Measurements from ENCODE around the gene FGF19.

The FGF19 gene

GRCh38 chr11:69718912-69719311 is 15.1 kb upstream of the FGF19 start:
- 86% methylated on average over 8 of the region's 8 CpGs for WGBS (ENCODE audit: insufficient coverage)
- no peak overlapping the region for H3K4me3 ChIP-seq (ENCODE audit: control insufficient read depth in 1 of 7, extremely low read depth in 1 of 7, insufficient read depth in 4 of 7, low read depth in 2 of 7, low read length in 6 of 7)
- H3K9me3 ChIP-seq (ENCODE audit: control extremely low read depth in 1 of 5, control insufficient read depth in 4 of 5, insufficient read depth in 2 of 5, low read depth in 1 of 5, low read length in 4 of 5), result no peaks in the 10 kb centered on the region
- ChIA-PET CTCF (interaction anchor here (0.6 to 1.7 kb wide), 3 partner anchors 51 to 196 kb away, joined by 3 to 4 read pairs (median 3); no protein-coding TSS in a partner anchor), POLR2A (no interaction called here)
- no peaks in the 10 kb centered on the region for H3K4me1 ChIP-seq (ENCODE audit: control extremely low read depth in 1 of 4, control insufficient read depth in 4 of 4, insufficient read depth in 4 of 4, low read length in 3 of 4)
- H3K36me3 ChIP-seq (ENCODE audit: control insufficient read depth in 4 of 4, insufficient read depth in 4 of 4, low read length in 3 of 4), result no peaks in the 10 kb centered on the region
- H3K27ac ChIP-seq (ENCODE audit: insufficient read depth in 1 of 2, low read depth in 1 of 2, low read length in 2 of 2, poor library complexity in 1 of 2, severe bottlenecking in 2 of 2), result no peak overlapping the region
- no peak for DNase-seq
- peaks cover 0 to 84% (median 34%) of the 10 kb centered on the region in 5 experiments for H3K27me3 ChIP-seq (replicated peaks in 2 of 5; ENCODE audit: control insufficient read depth in 4 of 5, insufficient read depth in 5 of 5, low read length in 4 of 5)

DNA sequence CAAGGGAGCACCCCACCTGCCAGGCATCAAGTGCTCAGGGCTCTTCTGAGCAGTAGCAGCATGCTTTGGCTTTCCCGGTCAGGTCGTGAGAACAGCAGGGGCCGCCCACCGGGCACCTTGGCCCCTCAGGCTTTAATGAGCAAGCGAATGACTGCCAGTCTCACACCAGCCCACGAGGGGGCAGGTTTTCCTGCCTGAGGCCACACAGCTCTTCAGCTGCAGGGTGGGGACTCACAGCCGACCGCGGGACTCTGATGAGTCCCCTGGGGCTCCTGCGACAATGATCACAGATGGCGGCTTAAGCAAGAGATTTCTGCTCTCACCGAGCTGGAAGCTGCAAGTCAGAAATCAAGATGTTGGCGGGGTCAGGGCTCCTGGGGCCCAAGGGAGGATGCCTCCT is 14.3 kb upstream of the FGF19 start:
- DNase-seq, result peak; percentile 67 to 81 (median 79)
- WGBS (ENCODE audit: insufficient coverage), result 3% methylated on average over 13 of the region's 13 CpGs
- Histone ChIP-seq H3K27me3 (replicated peaks in 2 of 5; ENCODE audit: control insufficient read depth in 4 of 5, insufficient read depth in 5 of 5, low read length in 4 of 5) (peaks cover 0 to 78% (median 34%) of the 10 kb centered on the region in 5 experiments), H3K4me3 (ENCODE audit: control insufficient read depth in 1 of 7, extremely low read depth in 1 of 7, insufficient read depth in 4 of 7, low read depth in 2 of 7, low read length in 6 of 7) (no peak overlapping the region), H3K27ac (ENCODE audit: insufficient read depth in 1 of 2, low read depth in 1 of 2, low read length in 2 of 2, poor library complexity in 1 of 2, severe bottlenecking in 2 of 2) (no peak overlapping the region), H3K9me3 (ENCODE audit: control extremely low read depth in 1 of 5, control insufficient read depth in 4 of 5, insufficient read depth in 2 of 5, low read depth in 1 of 5, low read length in 4 of 5) (no peaks in the 10 kb centered on the region), H3K4me1 (ENCODE audit: control extremely low read depth in 1 of 4, control insufficient read depth in 4 of 4, insufficient read depth in 4 of 4, low read length in 3 of 4) (no peaks in the 10 kb centered on the region), H3K36me3 (ENCODE audit: control insufficient read depth in 4 of 4, insufficient read depth in 4 of 4, low read length in 3 of 4) (no peaks in the 10 kb centered on the region)
- ChIA-PET CTCF (interaction anchor here (0.9 to 1.7 kb wide), 6 partner anchors 9 to 197 kb away, joined by 3 to 4 read pairs (median 4); no protein-coding TSS in a partner anchor), POLR2A (no interaction called here)

DNA sequence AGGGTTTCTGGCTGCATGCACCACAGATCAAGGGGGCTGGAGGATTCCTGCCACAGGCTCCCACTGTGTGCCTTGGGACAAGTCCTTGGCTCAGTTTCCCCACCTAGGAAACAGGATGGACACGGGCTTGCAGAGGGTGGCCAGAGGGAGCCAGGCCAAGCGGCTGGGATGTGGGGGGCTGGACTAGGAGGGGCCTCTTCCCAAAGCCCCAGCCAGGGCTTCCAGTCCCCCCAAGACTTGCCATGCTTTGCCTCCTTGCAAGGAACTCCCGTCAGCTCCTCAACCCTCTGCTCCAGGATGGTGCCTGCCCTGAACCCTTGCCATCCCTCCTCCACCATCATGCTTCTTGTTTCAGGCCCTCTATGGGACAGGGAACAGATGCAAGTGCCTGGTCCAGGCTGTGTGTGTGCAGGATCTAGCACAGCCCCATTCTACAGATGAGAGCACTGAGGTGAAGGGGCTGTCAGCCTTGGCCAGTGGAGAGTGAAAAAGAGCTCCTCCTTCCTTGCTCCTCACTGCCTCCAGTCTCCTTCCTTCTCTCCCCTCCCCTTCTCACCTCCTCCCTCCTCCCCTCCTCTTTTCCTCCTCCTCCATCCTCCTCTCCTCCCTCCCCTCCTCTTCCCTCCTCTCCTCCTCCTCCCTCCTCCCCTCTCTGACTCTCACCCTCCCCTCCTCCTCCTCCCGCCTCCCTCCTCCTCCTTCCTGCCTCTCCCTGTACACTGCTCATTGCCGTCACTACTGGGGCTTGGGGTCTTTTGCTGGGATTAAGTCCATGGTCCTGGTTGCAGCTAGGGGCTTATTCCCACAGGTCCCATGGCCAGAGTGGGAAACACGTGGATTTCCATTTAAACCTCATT is 13.3 kb upstream of the FGF19 start:
- H3K27me3 ChIP-seq (replicated peaks in 2 of 5; ENCODE audit: control insufficient read depth in 4 of 5, insufficient read depth in 5 of 5, low read length in 4 of 5), result peaks cover 0 to 68% (median 30%) of the 10 kb centered on the region in 5 experiments
- POLR2A ChIA-PET, result no interaction called here
- H3K36me3 ChIP-seq (ENCODE audit: control insufficient read depth in 4 of 4, insufficient read depth in 4 of 4, low read length in 3 of 4), result no peaks in the 10 kb centered on the region
- no peak overlapping the region for H3K4me3 ChIP-seq (ENCODE audit: control insufficient read depth in 1 of 7, extremely low read depth in 1 of 7, insufficient read depth in 4 of 7, low read depth in 2 of 7, low read length in 6 of 7)
- H3K4me1 ChIP-seq (ENCODE audit: control extremely low read depth in 1 of 4, control insufficient read depth in 4 of 4, insufficient read depth in 4 of 4, low read length in 3 of 4), result peaks cover 0 to 8% (median 5%) of the 10 kb centered on the region in 4 experiments
- no peak for DNase-seq
- H3K9me3 ChIP-seq (ENCODE audit: control extremely low read depth in 1 of 5, control insufficient read depth in 4 of 5, insufficient read depth in 2 of 5, low read depth in 1 of 5, low read length in 4 of 5), result no peaks in the 10 kb centered on the region
- no peak overlapping the region for H3K27ac ChIP-seq (ENCODE audit: insufficient read depth in 1 of 2, low read depth in 1 of 2, low read length in 2 of 2, poor library complexity in 1 of 2, severe bottlenecking in 2 of 2)
- CTCF ChIA-PET, result interaction anchor here (1.1 to 1.7 kb wide), 4 partner anchors 8 to 196 kb away, joined by 3 to 4 read pairs (median 4); no protein-coding TSS in a partner anchor
- 73% methylated on average over 2 of the region's 6 CpGs for WGBS (ENCODE audit: insufficient coverage)

- Histone ChIP-seq H3K36me3 (ENCODE audit: control insufficient read depth in 4 of 4, insufficient read depth in 4 of 4, low read length in 3 of 4) (no peaks in the 10 kb centered on the region), H3K4me1 (ENCODE audit: control extremely low read depth in 1 of 4, control insufficient read depth in 4 of 4, insufficient read depth in 4 of 4, low read length in 3 of 4) (peaks cover 0 to 15% (median 11%) of the 10 kb centered on the region in 4 experiments), H3K27me3 (replicated peaks in 2 of 5; ENCODE audit: control insufficient read depth in 4 of 5, insufficient read depth in 5 of 5, low read length in 4 of 5) (peaks cover 0 to 58% (median 27%) of the 10 kb centered on the region in 5 experiments), H3K27ac (ENCODE audit: insufficient read depth in 1 of 2, low read depth in 1 of 2, low read length in 2 of 2, poor library complexity in 1 of 2, severe bottlenecking in 2 of 2) (no peak overlapping the region), H3K4me3 (ENCODE audit: control insufficient read depth in 1 of 7, extremely low read depth in 1 of 7, insufficient read depth in 4 of 7, low read depth in 2 of 7, low read length in 6 of 7) (no peak overlapping the region), H3K9me3 (ENCODE audit: control extremely low read depth in 1 of 5, control insufficient read depth in 4 of 5, insufficient read depth in 2 of 5, low read depth in 1 of 5, low read length in 4 of 5) (no peaks in the 10 kb centered on the region)
- DNase-seq, result peak in 1 of 3 donors; percentile 5
- POLR2A ChIA-PET, result no interaction called here
- CTCF ChIA-PET, result interaction anchor here (0.7 to 1.4 kb wide), 5 partner anchors 9 to 182 kb away, joined by 3 to 7 read pairs (median 3); no protein-coding TSS in a partner anchor
- 97% methylated on average over 5 of the region's 11 CpGs for WGBS (ENCODE audit: insufficient coverage)
These were observed 12.3 kb upstream of the FGF19 start for GRCh38 chr11:69716099-69716498.

GRCh38 chr11:69715446-69715845 is 11.6 kb upstream of the FGF19 start:
- no peaks in the 10 kb centered on the region for H3K36me3 ChIP-seq (ENCODE audit: control insufficient read depth in 4 of 4, insufficient read depth in 4 of 4, low read length in 3 of 4)
- H3K27me3 ChIP-seq (replicated peaks in 2 of 5; ENCODE audit: control insufficient read depth in 4 of 5, insufficient read depth in 5 of 5, low read length in 4 of 5), result peaks cover 0 to 52% (median 24%) of the 10 kb centered on the region in 5 experiments
- H3K4me3 ChIP-seq (ENCODE audit: control insufficient read depth in 1 of 7, extremely low read depth in 1 of 7, insufficient read depth in 4 of 7, low read depth in 2 of 7, low read length in 6 of 7), result no peak overlapping the region
- POLR2A ChIA-PET, result no interaction called here
- no peak overlapping the region for H3K27ac ChIP-seq (ENCODE audit: insufficient read depth in 1 of 2, low read depth in 1 of 2, low read length in 2 of 2, poor library complexity in 1 of 2, severe bottlenecking in 2 of 2)
- peaks cover 0 to 15% (median 11%) of the 10 kb centered on the region in 4 experiments for H3K4me1 ChIP-seq (ENCODE audit: control extremely low read depth in 1 of 4, control insufficient read depth in 4 of 4, insufficient read depth in 4 of 4, low read length in 3 of 4)
- WGBS (ENCODE audit: insufficient coverage), result 87% methylated on average over 18 of the region's 19 CpGs
- no peaks in the 10 kb centered on the region for H3K9me3 ChIP-seq (ENCODE audit: control extremely low read depth in 1 of 5, control insufficient read depth in 4 of 5, insufficient read depth in 2 of 5, low read depth in 1 of 5, low read length in 4 of 5)
- no peak for DNase-seq
- CTCF ChIA-PET, result interaction anchor here (0.6 to 1.4 kb wide), 5 partner anchors 9 to 192 kb away, joined by 3 to 7 read pairs (median 3); no protein-coding TSS in a partner anchor

GRCh38 chr11:69711822-69712801 is 8.3 kb upstream of the FGF19 start:
- CTCF ChIA-PET, result interaction anchor here (1.5 kb wide), 1 partner anchor 484 kb away, joined by 4 read pairs; no protein-coding TSS in a partner anchor
- peak; percentile 30 to 80 (median 67) for DNase-seq
- POLR2A ChIA-PET, result interaction anchor here (0.6 kb wide), 1 partner anchor 128 kb away, joined by 4 read pairs; no protein-coding TSS in a partner anchor

More at GRCh38 chr11:69711822-69712801, 8.3 kb upstream of the FGF19 start:
- Histone ChIP-seq H3K27me3 (replicated peaks in 2 of 5; ENCODE audit: control insufficient read depth in 4 of 5, insufficient read depth in 5 of 5, low read length in 4 of 5) (peaks cover 0 to 42% (median 11%) of the 10 kb centered on the region in 5 experiments), H3K27ac (ENCODE audit: insufficient read depth in 1 of 2, low read depth in 1 of 2, low read length in 2 of 2, poor library complexity in 1 of 2, severe bottlenecking in 2 of 2) (no peak overlapping the region), H3K4me1 (ENCODE audit: control extremely low read depth in 1 of 4, control insufficient read depth in 4 of 4, insufficient read depth in 4 of 4, low read length in 3 of 4) (peaks cover 0 to 15% (median 11%) of the 10 kb centered on the region in 4 experiments), H3K36me3 (ENCODE audit: control insufficient read depth in 4 of 4, insufficient read depth in 4 of 4, low read length in 3 of 4) (no peaks in the 10 kb centered on the region), H3K9me3 (ENCODE audit: control extremely low read depth in 1 of 5, control insufficient read depth in 4 of 5, insufficient read depth in 2 of 5, low read depth in 1 of 5, low read length in 4 of 5) (no peaks in the 10 kb centered on the region), H3K4me3 (ENCODE audit: control insufficient read depth in 1 of 7, extremely low read depth in 1 of 7, insufficient read depth in 4 of 7, low read depth in 2 of 7, low read length in 6 of 7) (peak overlapping the region in 5 of 7 experiments; percentile 5 to 58 (median 10))
- 30% methylated on average over 26 of the region's 28 CpGs for WGBS (ENCODE audit: insufficient coverage)
